HEK293 (cell line): Measurements from ENCODE around the gene MYO1D.

Experiments used
- CTCF ChIA-PET: fragments of 350-600 bp; formaldehyde crosslinking; extraction: SDS; loops from one replicate; lab custom pipeline; 2021; ENCODE audit warnings: antibody characterized with exemption; lab: Yijun Ruan, JAX
- POLR2A ChIA-PET: fragments of 300-600 bp; formaldehyde crosslinking; extraction: SDS; loops from one replicate; lab custom pipeline; 2020; ENCODE audit warnings: antibody characterized with exemption, inconsistent platforms; lab: Yijun Ruan, JAX
- H3K27ac ChIP-seq: fragments of 200-500 bp; sonication (Bioruptor generic); 2 replicates; pipeline ENCODE4 v1.5.1; 2014; ENCODE audit warnings: low read depth, low read length, control low read depth, inconsistent platforms; ENCODE audit errors: extremely low read depth
- H3K36me3 ChIP-seq, 2 experiments: fragments of 200-500 bp in 1 of 2; sonication (Bioruptor generic) in 1 of 2; 1 replicate in 1 of 2; 2 replicates in 1 of 2; pipeline ENCODE4 v1.5.1; 2014 to 2017; ENCODE audit warnings: inconsistent platforms in 2 of 2, low read length in 2 of 2; ENCODE audit not compliant: control insufficient read depth in 2 of 2, insufficient read depth in 1 of 2
- H3K4me1 ChIP-seq: fragments of 200-500 bp; sonication (Bioruptor generic); 2 replicates; pipeline ENCODE4 v1.5.1; 2014; ENCODE audit warnings: mild to moderate bottlenecking, low read length, inconsistent platforms; ENCODE audit not compliant: control insufficient read depth, insufficient read depth
- H3K4me3 ChIP-seq: 2 replicates; pipeline ENCODE4 v1.5.1; 2011; ENCODE audit warnings: low read depth, mild to moderate bottlenecking, control low read depth, low read length, moderate library complexity
- H3K9me3 ChIP-seq: fragments of 200-500 bp; sonication (Bioruptor generic); 2 replicates; pipeline ENCODE4 v1.5.1; 2014; ENCODE audit warnings: low read depth, low read length, inconsistent platforms; ENCODE audit not compliant: control insufficient read depth, insufficient read depth
- CTCF ChIP-seq: fragments of 450-650 bp; formaldehyde crosslinking; IDR thresholded peaks from 2 replicates; pipeline ENCODE4 v1.5.1; 2016; ENCODE audit warnings: missing biosample characterization, missing genetic modification characterization
- EGR2 ChIP-seq: fragments of 450-650 bp; formaldehyde crosslinking; IDR thresholded peaks from 2 replicates; pipeline ENCODE4 v1.5.1; 2016; ENCODE audit warnings: low read depth, missing biosample characterization, missing genetic modification characterization
- GLIS1 ChIP-seq: fragments of 450-650 bp; formaldehyde crosslinking; IDR thresholded peaks from 2 replicates; pipeline ENCODE4 v1.5.1; 2016; ENCODE audit warnings: missing biosample characterization, missing genetic modification characterization
- KLF17 ChIP-seq: fragments of 450-650 bp; formaldehyde crosslinking; IDR thresholded peaks from 2 replicates; pipeline ENCODE4 v1.5.1; 2016; ENCODE audit warnings: missing biosample characterization, missing genetic modification characterization
- MEIS1 ChIP-seq: sonication (generic); formaldehyde crosslinking; IDR thresholded peaks from 2 replicates; pipeline ENCODE4 v1.8.1; 2022; ENCODE audit warnings: missing genetic modification reagents, mild to moderate bottlenecking, borderline replicate concordance
- PRDM1 ChIP-seq: fragments of 450-650 bp; formaldehyde crosslinking; IDR thresholded peaks from 2 replicates; pipeline ENCODE4; 2016; ENCODE audit warnings: missing biosample characterization, missing genetic modification characterization
- SCRT2 ChIP-seq: fragments of 450-650 bp; formaldehyde crosslinking; IDR thresholded peaks from 2 replicates; pipeline ENCODE4 v1.5.1; 2016; ENCODE audit warnings: missing biosample characterization, missing genetic modification characterization
- ZBTB17 ChIP-seq: fragments of 450-650 bp; formaldehyde crosslinking; IDR thresholded peaks from 2 replicates; pipeline ENCODE4 v1.5.1; 2016; ENCODE audit warnings: missing biosample characterization, missing genetic modification characterization
- ZBTB49 ChIP-seq: fragments of 450-650 bp; formaldehyde crosslinking; IDR thresholded peaks from 2 replicates; pipeline ENCODE4 v1.5.1; 2016; ENCODE audit warnings: missing biosample characterization, missing genetic modification characterization, low read depth
- ZEB2 ChIP-seq: fragments of 450-650 bp; formaldehyde crosslinking; IDR thresholded peaks from 2 replicates; pipeline ENCODE4 v1.5.1; 2016; ENCODE audit warnings: missing biosample characterization, missing genetic modification characterization
- ZFP41 ChIP-seq: fragments of 450-650 bp; formaldehyde crosslinking; IDR thresholded peaks from 2 replicates; pipeline ENCODE4 v1.5.1; 2016; ENCODE audit warnings: missing biosample characterization, missing genetic modification characterization, borderline replicate concordance
- ZNF132 ChIP-seq: fragments of 450-650 bp; formaldehyde crosslinking; IDR thresholded peaks from 2 replicates; pipeline ENCODE4 v1.5.1; 2017; ENCODE audit warnings: missing biosample characterization, missing genetic modification characterization, borderline replicate concordance
- ZNF133 ChIP-seq: fragments of 450-650 bp; formaldehyde crosslinking; IDR thresholded peaks from 2 replicates; pipeline ENCODE4 v1.5.1; 2016; ENCODE audit warnings: missing biosample characterization, missing genetic modification characterization
- ZNF350 ChIP-seq: fragments of 450-650 bp; formaldehyde crosslinking; IDR thresholded peaks from 2 replicates; pipeline ENCODE4 v1.5.0; 2017; ENCODE audit warnings: missing biosample characterization, mild to moderate bottlenecking, missing genetic modification characterization
- ZNF423 ChIP-seq: fragments of 450-650 bp; formaldehyde crosslinking; IDR thresholded peaks from 2 replicates; pipeline ENCODE4 v1.5.1; 2016; ENCODE audit warnings: missing biosample characterization, missing genetic modification characterization
- ZNF426 ChIP-seq: fragments of 450-650 bp; formaldehyde crosslinking; IDR thresholded peaks from 2 replicates; pipeline ENCODE4 v1.5.1; 2017; ENCODE audit warnings: missing biosample characterization, missing genetic modification characterization, mild to moderate bottlenecking, inconsistent platforms, moderate library complexity
- ZNF776 ChIP-seq: fragments of 450-650 bp; formaldehyde crosslinking; IDR thresholded peaks from 2 replicates; pipeline ENCODE4 v1.5.0; 2017; ENCODE audit warnings: missing biosample characterization, missing genetic modification characterization, borderline replicate concordance
- ZNF791 ChIP-seq: fragments of 450-650 bp; formaldehyde crosslinking; IDR thresholded peaks from 2 replicates; pipeline ENCODE4 v1.5.1; 2016; ENCODE audit warnings: missing biosample characterization, missing genetic modification characterization
- ZNF837 ChIP-seq: fragments of 450-650 bp; formaldehyde crosslinking; IDR thresholded peaks from 2 replicates; pipeline ENCODE4 v1.5.1; 2016; ENCODE audit warnings: missing biosample characterization, missing genetic modification characterization
- ZNF843 ChIP-seq: fragments of 450-650 bp; formaldehyde crosslinking; IDR thresholded peaks from 2 replicates; pipeline ENCODE4 v1.5.1; 2016; ENCODE audit warnings: missing biosample characterization, missing genetic modification characterization
- ZSCAN4 ChIP-seq: fragments of 450-650 bp; formaldehyde crosslinking; IDR thresholded peaks from 2 replicates; pipeline ENCODE4 v1.5.1; 2017; ENCODE audit warnings: missing biosample characterization, missing genetic modification characterization

Gene MYO1D

GRCh38 chr17:32492648-32493289 is 384.2 kb downstream of the MYO1D start:
- CTCF ChIA-PET = interaction anchor here (1.2 kb wide), 1 partner anchor 49 kb away, joined by 3 read pairs; no protein-coding TSS in a partner anchor
- POLR2A ChIA-PET = interaction anchor here (0.7 kb wide), 1 partner anchor 20 kb away, joined by 3 read pairs; no protein-coding TSS in a partner anchor
- Histone ChIP-seq H3K27ac (no peak overlapping the region), H3K4me1 (peaks cover 27% of the 10 kb centered on the region), H3K4me3 (no peak overlapping the region), H3K36me3 (peaks cover 3 to 31% of the 10 kb centered on the region in 2 experiments; a peak in 2 of 3 replicates), H3K9me3 (no peaks in the 10 kb centered on the region)
- no peak for TF ChIP-seq ZFP41 (tag by site-specific recombination)
- peak; percentile 80 for TF ChIP-seq SCRT2 (tag by site-specific recombination)

GRCh38 chr17:32492264-32492589 is 384.7 kb downstream of the MYO1D start:
- Histone ChIP-seq H3K9me3 (no peaks in the 10 kb centered on the region), H3K4me3 (no peak overlapping the region), H3K27ac (no peak overlapping the region), H3K36me3 (peaks cover 3 to 31% of the 10 kb centered on the region in 2 experiments; a peak in 2 of 3 replicates), H3K4me1 (peaks cover 27% of the 10 kb centered on the region)
- ChIA-PET POLR2A (interaction anchor here (0.7 to 0.9 kb wide), 2 partner anchors 21 to 48 kb away, joined by 3 read pairs; partner anchors contain the start of gene PSMD11), CTCF (interaction anchor here (1.2 kb wide), 1 partner anchor 49 kb away, joined by 3 read pairs; no protein-coding TSS in a partner anchor)
- TF ChIP-seq ZBTB49 (tag by site-specific recombination) (no peak), ZNF776 (tag by site-specific recombination) (no peak), EGR2 (no peak; the same call in 1 of the 2 replicates), MEIS1 (CRISPR knock-in tag) (no peak), ZNF843 (tag by site-specific recombination) (no peak)

- Histone ChIP-seq H3K4me3 (no peak overlapping the region), H3K4me1 (peaks cover 27% of the 10 kb centered on the region), H3K27ac (peak overlapping the region; percentile 8; the same call in 1 of the 2 replicates), H3K9me3 (no peaks in the 10 kb centered on the region), H3K36me3 (peaks cover 3 to 31% of the 10 kb centered on the region in 2 experiments; a peak in 2 of 3 replicates)
- CTCF ChIA-PET = interaction anchor here (0.5 to 1.4 kb wide), 6 partner anchors 8 to 277 kb away, joined by 3 to 5 read pairs (median 3); no protein-coding TSS in a partner anchor
- POLR2A ChIA-PET = interaction anchor here (0.7 to 0.9 kb wide), 2 partner anchors 9 to 47 kb away, joined by 3 read pairs; partner anchors contain the start of gene PSMD11
- TF ChIP-seq SCRT2 (tag by site-specific recombination) = 0 out of 2 replicates have a peak, but pooled peaks have one; percentile 13
- no peak for TF ChIP-seq ZNF791 (tag by site-specific recombination)
- no peak for TF ChIP-seq ZNF350 (tag by site-specific recombination)
- TF ChIP-seq CTCF (tag by site-specific recombination) = no peak
- peak; percentile 94 for TF ChIP-seq PRDM1 (tag by site-specific recombination)
- no peak for TF ChIP-seq ZNF132 (tag by site-specific recombination)
- TF ChIP-seq GLIS1 = no peak
- no peak for TF ChIP-seq ZNF426 (tag by site-specific recombination)
- no peak for TF ChIP-seq ZSCAN4
- TF ChIP-seq ZBTB17 (tag by site-specific recombination) = peak; percentile 60; the same call in 1 of the 2 replicates
- no peak for TF ChIP-seq ZEB2
- TF ChIP-seq KLF17 (tag by site-specific recombination) = 0 out of 2 replicates have a peak, but pooled peaks have one; percentile 12
- no peak for TF ChIP-seq ZNF133 (tag by site-specific recombination)
- peak; percentile 65; the same call in 1 of the 2 replicates for TF ChIP-seq ZNF423
- TF ChIP-seq EGR2 = peak; percentile 56
- TF ChIP-seq ZNF837 (tag by site-specific recombination) = no peak
Observed at GRCh38 chr17:32491371-32492263, 385.3 kb downstream of the MYO1D start.
